SH-SY5Y (cell line): Measurements from ENCODE around the gene TMEM63B.

ENCODE experiments used
- GATA2 ChIP-seq: IDR thresholded peaks from 2 replicates; pipeline ENCODE4 v1.6.1; 2011; ENCODE audit warnings: mild to moderate bottlenecking, low read depth, low read length
- GATA3 ChIP-seq: IDR thresholded peaks from 2 replicates; pipeline ENCODE4 v1.6.1; 2011; ENCODE audit warnings: low read depth, mild to moderate bottlenecking, low read length, moderate library complexity

DNA sequence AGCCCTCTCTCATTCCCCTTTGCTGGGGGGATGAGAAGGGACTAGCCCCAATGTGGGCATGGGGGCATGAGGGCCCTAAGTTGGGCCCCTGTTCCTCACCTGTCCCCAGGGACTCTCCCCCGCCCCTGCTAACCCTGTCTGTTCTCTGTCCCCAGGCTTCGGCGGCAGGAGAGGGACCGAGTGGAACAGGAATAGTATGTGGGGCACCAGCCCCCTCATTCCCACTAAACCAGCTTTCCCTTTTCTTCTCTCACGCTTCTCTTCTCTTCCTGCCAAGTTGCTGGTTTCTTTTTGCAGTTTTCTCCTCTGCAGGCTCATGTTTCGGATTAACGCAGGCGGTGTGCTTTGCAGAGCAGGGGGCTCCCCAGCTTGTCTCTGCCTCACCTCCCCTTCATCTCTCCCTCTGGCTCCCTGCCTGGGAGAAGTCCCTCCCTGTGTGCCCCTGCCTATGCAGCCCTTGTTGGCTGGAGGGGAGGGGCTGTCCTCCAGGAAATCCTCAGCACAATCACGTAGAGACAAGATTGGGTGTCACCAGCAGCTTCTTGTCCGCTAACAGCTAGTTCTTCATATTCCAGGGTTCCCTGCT is 7.9 kb downstream of the TMEM63B start:
- TF ChIP-seq GATA3 (no peak), GATA2 (no peak)
